ENCODE results near the gene AGPAT2.

GRCh38 chr9:136671646-136672430, 15.4 kb downstream of the AGPAT2 start:
- TF ChIP-seq CTCF (IDR thresholded peaks at IDR 0.05) (peak; percentile 91), ZNF281 (CRISPR knock-in tag; IDR thresholded peaks at IDR 0.05) (no peak), CBFB (CRISPR knock-in tag; IDR thresholded peaks at IDR 0.05; ENCODE audit: low read depth) (no peak), USF2 (CRISPR knock-in tag; IDR thresholded peaks at IDR 0.05) (no peak), PRDM15 (CRISPR knock-in tag; IDR thresholded peaks at IDR 0.05) (no peak), HMGXB4 (CRISPR knock-in tag; IDR thresholded peaks at IDR 0.05) (no peak), ATF1 (CRISPR knock-in tag; IDR thresholded peaks at IDR 0.05) (no peak), ZNF512 (CRISPR knock-in tag; IDR thresholded peaks at IDR 0.05; ENCODE audit: borderline replicate concordance) (no peak), NR3C1 (CRISPR knock-in tag; conservative IDR thresholded peaks at IDR 0.05; ENCODE audit: low read depth) (no peak), E2F5 (CRISPR knock-in tag; IDR thresholded peaks at IDR 0.05) (no peak)

Data from WTC11 (cell line).